Prostate gland (tissue), 2 donors: Measurements from ENCODE around the gene ADIPOR2.

ENCODE experiments used
- POLR2A ChIP-seq: fragments of 450-650 bp; IDR thresholded peaks from one replicate; pipeline ENCODE4 v1.6.1; 2016; ENCODE audit warnings: antibody characterized with exemption, mild to moderate bottlenecking
- TF ChIP-seq, protein P1 (sequence below), 4 experiments: fragments of 200-600 bp in 2 of 4; fragments of 450-650 bp in 2 of 4; sonication (generic) in 2 of 4; IDR thresholded peaks; 1 replicate in 3 of 4; 2 replicates in 1 of 4; pipeline ENCODE4 v1.5.1; 2016 to 2019; ENCODE audit warnings: antibody characterized with exemption in 4 of 4, mild to moderate bottlenecking in 2 of 4, moderate library complexity in 2 of 4

DNA sequence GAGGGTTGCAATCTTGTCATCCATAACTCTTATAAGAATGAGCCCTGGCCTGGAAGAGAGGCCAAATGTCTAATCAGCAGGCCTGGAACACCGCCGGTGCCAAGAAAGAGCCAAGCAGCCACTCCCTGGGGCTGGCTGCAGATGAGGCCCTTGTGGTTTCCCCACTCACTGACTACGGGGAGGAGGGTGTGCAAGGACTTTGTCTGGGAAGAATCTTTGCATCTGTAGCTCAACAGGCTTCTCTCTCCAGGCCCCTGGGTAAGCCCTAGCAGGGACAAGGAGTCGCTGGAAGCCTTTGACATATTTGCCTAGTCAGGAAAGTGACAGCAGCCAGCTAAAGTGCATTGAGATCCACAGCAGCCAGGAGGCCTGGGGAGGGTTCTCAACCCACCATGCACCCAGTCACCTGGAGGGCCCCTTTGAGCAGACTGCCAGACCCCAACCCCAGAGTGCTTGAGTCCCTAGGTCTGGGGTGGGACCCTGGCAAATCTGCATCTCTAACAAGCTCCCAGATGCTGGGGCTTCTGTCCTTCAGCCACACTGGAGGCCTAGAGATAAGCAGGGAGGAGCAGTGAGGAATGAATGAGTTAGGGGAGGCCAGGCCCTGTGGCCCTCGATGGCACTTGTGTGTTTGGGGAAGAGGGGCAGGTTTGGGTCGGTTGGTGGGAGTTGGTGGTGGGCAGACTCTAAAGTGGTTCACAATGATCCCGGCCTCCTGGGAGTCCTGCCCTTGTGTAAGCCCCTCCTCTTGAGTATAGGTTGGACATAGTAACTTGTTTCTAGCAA is 115.6 kb downstream of the ADIPOR2 start:
- TF ChIP-seq, protein P1, sequence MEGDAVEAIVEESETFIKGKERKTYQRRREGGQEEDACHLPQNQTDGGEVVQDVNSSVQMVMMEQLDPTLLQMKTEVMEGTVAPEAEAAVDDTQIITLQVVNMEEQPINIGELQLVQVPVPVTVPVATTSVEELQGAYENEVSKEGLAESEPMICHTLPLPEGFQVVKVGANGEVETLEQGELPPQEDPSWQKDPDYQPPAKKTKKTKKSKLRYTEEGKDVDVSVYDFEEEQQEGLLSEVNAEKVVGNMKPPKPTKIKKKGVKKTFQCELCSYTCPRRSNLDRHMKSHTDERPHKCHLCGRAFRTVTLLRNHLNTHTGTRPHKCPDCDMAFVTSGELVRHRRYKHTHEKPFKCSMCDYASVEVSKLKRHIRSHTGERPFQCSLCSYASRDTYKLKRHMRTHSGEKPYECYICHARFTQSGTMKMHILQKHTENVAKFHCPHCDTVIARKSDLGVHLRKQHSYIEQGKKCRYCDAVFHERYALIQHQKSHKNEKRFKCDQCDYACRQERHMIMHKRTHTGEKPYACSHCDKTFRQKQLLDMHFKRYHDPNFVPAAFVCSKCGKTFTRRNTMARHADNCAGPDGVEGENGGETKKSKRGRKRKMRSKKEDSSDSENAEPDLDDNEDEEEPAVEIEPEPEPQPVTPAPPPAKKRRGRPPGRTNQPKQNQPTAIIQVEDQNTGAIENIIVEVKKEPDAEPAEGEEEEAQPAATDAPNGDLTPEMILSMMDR (IDR thresholded peaks at IDR 0.05) = no peak
- no peak for TF ChIP-seq POLR2A
